ENCODE results near the gene CYB561. TPM values are rescaled to one million over a fixed set of nuclear protein-coding genes. Genes with fewer than 3 reads are reported as not detected.
A peak's percentile ranks its signal among the peaks of the same experiment; 100 is the strongest.

The CYB561 gene
- total RNA-seq, 1 donor from 2014 or later, result 8.1 TPM

DNA sequence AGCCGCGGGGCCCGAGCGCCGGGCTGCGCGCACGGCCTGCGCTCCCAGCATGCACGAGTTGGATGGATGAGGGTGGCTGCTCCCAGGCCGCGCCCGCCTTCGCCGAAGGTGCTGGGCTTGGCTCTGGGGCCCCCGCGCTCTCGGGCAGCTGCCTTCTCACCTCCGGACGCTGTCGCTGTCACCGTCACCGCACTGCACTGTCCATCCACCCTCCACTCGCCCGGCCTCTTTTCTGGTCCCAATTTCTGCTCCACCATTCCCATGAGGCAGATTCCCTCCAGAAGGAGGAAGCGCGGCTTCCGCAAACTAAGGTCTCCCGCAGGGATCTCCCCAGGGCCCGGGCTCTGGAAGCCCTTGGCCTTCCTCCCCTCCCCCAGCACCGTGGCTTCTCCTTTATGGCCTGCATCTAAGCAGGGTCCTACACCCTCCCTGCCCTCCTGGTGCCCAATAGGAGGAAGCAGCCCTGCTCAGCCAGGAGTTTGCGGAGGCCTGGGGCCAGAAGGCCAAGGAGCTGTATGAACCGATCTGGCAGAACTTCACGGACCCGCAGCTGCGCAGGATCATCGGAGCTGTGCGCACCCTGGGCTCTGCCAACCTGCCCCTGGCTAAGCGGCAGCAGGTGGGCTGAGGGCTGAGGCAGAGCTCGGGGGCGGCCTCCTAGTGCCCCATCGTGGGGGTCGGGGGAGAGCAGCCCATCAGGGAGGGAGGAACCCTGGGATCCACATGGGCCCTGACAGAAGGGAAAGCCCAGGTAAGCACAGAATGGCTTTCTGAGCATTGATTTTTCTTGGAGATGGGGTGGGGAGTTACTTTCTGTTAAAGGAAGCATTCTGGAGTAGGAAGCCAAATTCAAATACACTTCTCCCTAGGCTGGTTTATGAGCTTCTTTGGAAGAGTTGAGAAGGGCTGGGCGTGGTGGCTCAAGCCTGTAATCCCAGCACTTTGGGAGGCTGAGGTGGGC is 31.7 kb upstream of the CYB561 start:
- H3K36me3 Mint-ChIP-seq (ENCODE audit: low read depth, unreplicated experiment), result no peaks in the 10 kb centered on the region
- Histone ChIP-seq H3K4me2 (ENCODE audit: low read length) (peak overlapping the region; percentile 86), H3K9me3 (ENCODE audit: insufficient read depth, low read depth, low read length) (no peaks in the 10 kb centered on the region)

DNA sequence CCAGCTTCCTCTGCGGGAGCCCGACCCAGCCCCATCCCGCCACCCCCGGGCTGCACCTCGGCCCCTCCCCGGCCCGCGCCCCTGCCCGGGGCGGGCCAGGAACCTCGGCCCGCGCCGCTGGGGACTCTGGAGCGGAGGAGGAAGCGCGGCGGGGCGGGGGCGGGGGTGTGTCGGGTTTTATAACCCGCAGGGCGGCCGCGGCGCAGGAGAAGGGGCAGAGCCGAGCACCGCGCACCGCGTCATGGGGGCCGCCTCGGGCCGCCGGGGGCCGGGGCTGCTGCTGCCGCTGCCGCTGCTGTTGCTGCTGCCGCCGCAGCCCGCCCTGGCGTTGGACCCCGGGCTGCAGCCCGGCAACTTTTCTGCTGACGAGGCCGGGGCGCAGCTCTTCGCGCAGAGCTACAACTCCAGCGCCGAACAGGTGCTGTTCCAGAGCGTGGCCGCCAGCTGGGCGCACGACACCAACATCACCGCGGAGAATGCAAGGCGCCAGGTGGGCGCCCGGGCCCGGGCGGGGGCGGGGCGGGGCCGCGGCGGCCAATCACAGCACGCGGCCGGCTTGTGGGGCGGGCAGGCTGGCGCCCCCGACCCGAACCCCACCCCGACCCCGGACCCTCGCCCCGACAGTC is 30.9 kb upstream of the CYB561 start, which contains the start of gene ACE:
Gene ACE, plus strand, starts transcription at position 208 of the 626 bp plus-strand sequence. Its CDS starts 34 bp downstream, at position 242.
- DNase-seq (ENCODE audit: low read depth), result peak; percentile 16

More for the DNA sequence above, 31.7 kb upstream of the CYB561 start:
- TF ChIP-seq, protein P1, sequence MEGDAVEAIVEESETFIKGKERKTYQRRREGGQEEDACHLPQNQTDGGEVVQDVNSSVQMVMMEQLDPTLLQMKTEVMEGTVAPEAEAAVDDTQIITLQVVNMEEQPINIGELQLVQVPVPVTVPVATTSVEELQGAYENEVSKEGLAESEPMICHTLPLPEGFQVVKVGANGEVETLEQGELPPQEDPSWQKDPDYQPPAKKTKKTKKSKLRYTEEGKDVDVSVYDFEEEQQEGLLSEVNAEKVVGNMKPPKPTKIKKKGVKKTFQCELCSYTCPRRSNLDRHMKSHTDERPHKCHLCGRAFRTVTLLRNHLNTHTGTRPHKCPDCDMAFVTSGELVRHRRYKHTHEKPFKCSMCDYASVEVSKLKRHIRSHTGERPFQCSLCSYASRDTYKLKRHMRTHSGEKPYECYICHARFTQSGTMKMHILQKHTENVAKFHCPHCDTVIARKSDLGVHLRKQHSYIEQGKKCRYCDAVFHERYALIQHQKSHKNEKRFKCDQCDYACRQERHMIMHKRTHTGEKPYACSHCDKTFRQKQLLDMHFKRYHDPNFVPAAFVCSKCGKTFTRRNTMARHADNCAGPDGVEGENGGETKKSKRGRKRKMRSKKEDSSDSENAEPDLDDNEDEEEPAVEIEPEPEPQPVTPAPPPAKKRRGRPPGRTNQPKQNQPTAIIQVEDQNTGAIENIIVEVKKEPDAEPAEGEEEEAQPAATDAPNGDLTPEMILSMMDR (IDR thresholded peaks at IDR 0.05; ENCODE audit: insufficient read depth, low read depth, low read length), result no peak
- peaks cover 2% of the 10 kb centered on the region for H3K9me3 Mint-ChIP-seq (ENCODE audit: unreplicated experiment)
- H3K4me3 Mint-ChIP-seq (ENCODE audit: unreplicated experiment), result peak overlapping the region; percentile 85
- Histone ChIP-seq H3K79me2 (ENCODE audit: insufficient read depth, low read length) (no peaks in the 10 kb centered on the region), H3K27me3 (ENCODE audit: insufficient read depth, low read length) (peaks cover 6% of the 10 kb centered on the region), H3K27ac (ENCODE audit: low read depth, low read length) (no peak overlapping the region), H3K4me3 (ENCODE audit: insufficient read depth, low read depth, low read length) (peak overlapping the region; percentile 25), H3K36me3 (ENCODE audit: insufficient read depth, low read length) (no peaks in the 10 kb centered on the region), H2AFZ (ENCODE audit: low read depth, low read length) (peak overlapping the region; percentile 32), H3K4me1 (ENCODE audit: insufficient read depth, low read length) (peaks cover 24% of the 10 kb centered on the region), H4K20me1 (ENCODE audit: insufficient read depth, low read length) (peaks cover 3% of the 10 kb centered on the region), H3K9ac (ENCODE audit: low read length) (no peak overlapping the region)
- DNase-seq (ENCODE audit: low read depth) (no peak), FAIRE-seq (no peak)
- peaks cover 47% of the 10 kb centered on the region for H3K27me3 Mint-ChIP-seq (ENCODE audit: low read depth, unreplicated experiment)
- H3K27ac Mint-ChIP-seq (ENCODE audit: unreplicated experiment), result no peak overlapping the region
- H3K4me1 Mint-ChIP-seq (ENCODE audit: low read depth, unreplicated experiment), result no peaks in the 10 kb centered on the region

More for the DNA sequence above, 30.9 kb upstream of the CYB561 start, which contains the start of gene ACE:
- no peak within 1 kb of the TSS for H3K27ac ChIP-seq (ENCODE audit: low read depth, low read length)
- no peaks in the 10 kb centered on the region for H3K36me3 ChIP-seq (ENCODE audit: insufficient read depth, low read length)
- H3K27me3 ChIP-seq (ENCODE audit: insufficient read depth, low read length), result peaks cover 8% of the 10 kb centered on the region
- TF ChIP-seq, protein P1 (IDR thresholded peaks at IDR 0.05; ENCODE audit: insufficient read depth, low read depth, low read length), result no peak
- TF ChIP-seq EZH2 (IDR thresholded peaks at IDR 0.05; ENCODE audit: insufficient read depth, low read length), result peak; percentile 33
- H3K4me1 Mint-ChIP-seq (ENCODE audit: low read depth, unreplicated experiment), result no peaks in the 10 kb centered on the region
- peaks cover 24% of the 10 kb centered on the region for H3K4me1 ChIP-seq (ENCODE audit: insufficient read depth, low read length)
- peak within 1 kb of the TSS; percentile 86 for H3K4me2 ChIP-seq (ENCODE audit: low read length)
- H3K79me2 ChIP-seq (ENCODE audit: insufficient read depth, low read length), result no peaks in the 10 kb centered on the region
- H3K4me3 ChIP-seq (ENCODE audit: insufficient read depth, low read depth, low read length), result peak within 1 kb of the TSS; percentile 46
- H3K27ac Mint-ChIP-seq (ENCODE audit: unreplicated experiment), result no peak within 1 kb of the TSS
- H2AFZ ChIP-seq (ENCODE audit: low read depth, low read length), result peak within 1 kb of the TSS; percentile 80
- H3K9me3 ChIP-seq (ENCODE audit: insufficient read depth, low read depth, low read length), result no peaks in the 10 kb centered on the region
- H3K4me3 Mint-ChIP-seq (ENCODE audit: unreplicated experiment), result peak within 1 kb of the TSS; percentile 85
- peaks cover 2% of the 10 kb centered on the region for H3K9me3 Mint-ChIP-seq (ENCODE audit: unreplicated experiment)
- H3K9ac ChIP-seq (ENCODE audit: low read length), result no peak within 1 kb of the TSS
- no peak for FAIRE-seq
- H3K36me3 Mint-ChIP-seq (ENCODE audit: low read depth, unreplicated experiment), result no peaks in the 10 kb centered on the region
- H4K20me1 ChIP-seq (ENCODE audit: insufficient read depth, low read length), result peaks cover 3% of the 10 kb centered on the region
- peaks cover 39% of the 10 kb centered on the region for H3K27me3 Mint-ChIP-seq (ENCODE audit: low read depth, unreplicated experiment)
